Right kidney (tissue), 1 donor: Measurements from ENCODE around the gene PXN.
"Not testable (repeated sequence)": the region's sequence is repeated elsewhere in the genome, so short reads cannot be mapped to it uniquely, and the experiment has no call there.

Experiments used
- DNase-seq: peaks from one replicate; pipeline ENCODE4 v3.0.0-alpha.2; 2016

Gene PXN

GRCh38 chr12:120242275-120242799 lies 23.2 kb downstream of the PXN start:
- DNase-seq = no peak

GRCh38 chr12:120241561-120242274 lies 23.8 kb downstream of the PXN start:
- no peak for DNase-seq

GRCh38 chr12:120240495-120240833 lies 25.1 kb downstream of the PXN start:
- no peak for DNase-seq

- no peak for DNase-seq
Measured at GRCh38 chr12:120239776-120240494, 25.6 kb downstream of the PXN start.

- no peak for DNase-seq
Measured at GRCh38 chr12:120238839-120239445, 26.6 kb downstream of the PXN start.

GRCh38 chr12:120238217-120238616 lies 27.3 kb downstream of the PXN start:
- no peak for DNase-seq

GRCh38 chr12:120237360-120238171 lies 28.0 kb downstream of the PXN start:
- DNase-seq = no peak

- DNase-seq = not testable (repeated sequence)
Measured at GRCh38 chr12:120236809-120237208, 28.7 kb downstream of the PXN start.

- DNase-seq = peak; percentile 54
Measured at GRCh38 chr12:120235369-120236323, 29.9 kb downstream of the PXN start.

- peak; percentile 64 for DNase-seq
Measured at GRCh38 chr12:120234643-120235368, 30.7 kb downstream of the PXN start.

GRCh38 chr12:120231316-120232011 lies 34.1 kb downstream of the PXN start:
- no peak for DNase-seq

- no peak for DNase-seq
Measured at GRCh38 chr12:120230974-120231315, 34.6 kb downstream of the PXN start.

GRCh38 chr12:120230326-120230973 lies 35.1 kb downstream of the PXN start:
- DNase-seq = no peak

- no peak for DNase-seq
Measured at GRCh38 chr12:120229487-120230325, 35.8 kb downstream of the PXN start.

GRCh38 chr12:120229071-120229486 lies 36.5 kb downstream of the PXN start:
- no peak for DNase-seq

- peak; percentile 84 for DNase-seq
Measured at GRCh38 chr12:120228291-120229070, 37.0 kb downstream of the PXN start.

- DNase-seq = no peak
Measured at GRCh38 chr12:120228041-120228290, 37.6 kb downstream of the PXN start.
